ENCODE measurements around the gene GARNL3.

GRCh38 chr9:127295005-127295404, 30.4 kb downstream of the GARNL3 start:
- TF ChIP-seq POLR2AphosphoS5 (IDR thresholded peaks at IDR 0.05; ENCODE audit: borderline replicate concordance, low read depth, low read length) (no peak), EZH2 (IDR thresholded peaks at IDR 0.05) (no peak)
